ENCODE results near the gene DLG2.

DLG2 gene

GRCh38 chr11:84819537-84819936 is 807.6 kb downstream of the DLG2 start:
- DNase-seq (ENCODE audit: low read depth) = no peak
- no peak for TF ChIP-seq CTCF (conservative IDR thresholded peaks at IDR 0.05; ENCODE audit: low read depth, low read length)
- no peak overlapping the region for H3K4me3 ChIP-seq (ENCODE audit: low read length)

GRCh38 chr11:84819128-84819527 is 808.0 kb downstream of the DLG2 start:
- TF ChIP-seq CTCF (conservative IDR thresholded peaks at IDR 0.05; ENCODE audit: low read depth, low read length) = no peak

GRCh38 chr11:84817998-84818397 is 809.1 kb downstream of the DLG2 start:
- H3K4me3 ChIP-seq (ENCODE audit: low read length) = no peak overlapping the region
- no peak for DNase-seq (ENCODE audit: low read depth)
- TF ChIP-seq CTCF (conservative IDR thresholded peaks at IDR 0.05; ENCODE audit: low read depth, low read length) = no peak

More at GRCh38 chr11:84819128-84819527, 808.0 kb downstream of the DLG2 start:
- no peak overlapping the region for H3K4me3 ChIP-seq (ENCODE audit: low read length)
- DNase-seq (ENCODE audit: low read depth) = no peak

GRCh38 chr11:84812471-84812969 is 814.6 kb downstream of the DLG2 start:
- DNase-seq (ENCODE audit: low read depth) = peak; percentile 37
- no peak for TF ChIP-seq CTCF (conservative IDR thresholded peaks at IDR 0.05; ENCODE audit: low read depth, low read length)
- H3K4me3 ChIP-seq (ENCODE audit: low read length) = no peak overlapping the region

- DNase-seq (ENCODE audit: low read depth) = no peak
- H3K4me3 ChIP-seq (ENCODE audit: low read length) = no peak overlapping the region
- TF ChIP-seq CTCF (conservative IDR thresholded peaks at IDR 0.05; ENCODE audit: low read depth, low read length) = no peak
Observed at GRCh38 chr11:84806354-84806753, 820.8 kb downstream of the DLG2 start.

- TF ChIP-seq CTCF (conservative IDR thresholded peaks at IDR 0.05; ENCODE audit: low read depth, low read length) = no peak
- no peak overlapping the region for H3K4me3 ChIP-seq (ENCODE audit: low read length)
- DNase-seq (ENCODE audit: low read depth) = no peak
Observed at GRCh38 chr11:84804041-84804440, 823.1 kb downstream of the DLG2 start.

GRCh38 chr11:84800755-84801346 is 826.3 kb downstream of the DLG2 start:
- peak; percentile 52 for TF ChIP-seq CTCF (conservative IDR thresholded peaks at IDR 0.05; ENCODE audit: low read depth, low read length)
- no peak for DNase-seq (ENCODE audit: low read depth)
- no peak overlapping the region for H3K4me3 ChIP-seq (ENCODE audit: low read length)
